SK-N-MC (cell line): ENCODE results near the gene ZDBF2.
A peak's percentile ranks its signal among the peaks of the same experiment; 100 is the strongest.

Experiments
- EZH2 ChIP-seq: fragments of 200-600 bp; sonication (generic); IDR thresholded peaks from one replicate; pipeline ENCODE4 v1.6.1; 2017; ENCODE audit warnings: antibody characterized with exemption
- FOXP2 ChIP-seq: optimal IDR thresholded peaks from 2 replicates; pipeline ENCODE3; 2011; ENCODE audit warnings: mild to moderate bottlenecking, moderate library complexity; ENCODE audit not compliant: insufficient read depth; ENCODE audit errors: extremely low read length, control extremely low read depth
- POLR2AphosphoS5 ChIP-seq: IDR thresholded peaks from 2 replicates; pipeline ENCODE4 v1.6.1; 2012; ENCODE audit warnings: mild to moderate bottlenecking, low read depth, low read length, borderline replicate concordance

DNA sequence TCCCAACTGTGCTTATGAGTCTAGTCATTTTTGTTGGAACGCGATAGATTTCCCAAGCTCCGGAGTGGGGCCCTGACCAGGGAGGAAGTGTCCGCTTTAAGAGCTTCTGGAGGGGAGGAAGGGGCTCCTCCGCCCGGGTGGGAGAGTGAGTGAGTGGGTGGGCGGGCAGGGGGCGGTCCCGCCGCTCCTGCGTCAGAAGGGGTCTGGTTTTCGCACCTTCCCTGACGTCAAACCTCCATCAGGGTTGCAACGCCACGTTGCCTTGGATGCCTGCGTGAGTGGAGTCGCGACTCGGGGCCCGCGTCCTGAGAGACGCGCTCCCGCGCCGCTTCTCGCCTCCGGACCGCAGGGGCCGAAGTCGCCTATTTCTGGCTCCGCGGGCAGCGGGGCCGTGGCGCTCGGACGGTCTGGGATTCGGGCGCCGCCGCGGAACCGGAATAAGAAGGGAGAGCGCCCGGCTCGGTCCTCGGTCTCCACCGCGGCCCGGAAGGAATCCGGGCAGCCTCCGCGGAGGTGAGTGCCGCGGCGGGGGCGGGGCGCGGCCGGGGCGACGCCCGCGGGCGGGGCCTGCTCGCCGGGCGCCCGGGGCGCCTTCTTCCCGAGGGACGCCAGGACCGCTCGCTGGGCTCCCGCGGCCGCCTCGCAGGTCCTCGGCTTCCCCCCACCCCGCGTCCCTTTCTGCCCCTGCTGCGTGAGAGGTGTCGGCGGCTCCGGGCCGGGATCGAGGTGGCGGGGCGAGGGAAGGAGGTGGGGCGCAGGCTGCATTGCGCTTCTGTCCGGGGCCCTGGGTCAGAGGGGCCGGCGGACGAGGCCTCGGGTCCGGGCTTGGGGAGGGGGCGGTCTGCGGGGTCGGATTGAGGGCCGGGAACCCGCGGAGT lies at the start of gene ZDBF2:
- TF ChIP-seq EZH2 (no peak), POLR2AphosphoS5 (peak; percentile 28; the same call in 1 of the 2 replicates), FOXP2 (no peak)
